Gastrocnemius medialis (tissue), 4 donors: ENCODE results near the gene CWC22. TPM values are rescaled to one million over a fixed set of nuclear protein-coding genes. Genes with fewer than 3 reads are reported as not detected.
"Not testable (repeated sequence)": the region's sequence is repeated elsewhere in the genome, so short reads cannot be mapped to it uniquely, and the experiment has no call there.

ENCODE experiments used
- ATAC-seq, 2 donors: fragments of 150-250 bp; one replicate each; pipeline ENCODE4 v1.9.1; 2016
- DNase-seq, 2 donors: peaks; one replicate each; pipeline ENCODE4 v3.0.0-alpha.2; 2019
- H3K27ac ChIP-seq, 4 donors: fragments of 200-600 bp; sonication (generic); 1 replicate in 1 of 4; 2 replicates in 3 of 4; pipeline ENCODE4 v1.5.1; 2016 to 2018; ENCODE audit warnings: mild to moderate bottlenecking in 2 of 4, moderate library complexity in 1 of 4
- H3K27me3 ChIP-seq, 3 donors: fragments of 200-600 bp; sonication (generic) in 2 of 3; 1 replicate in 1 of 3; 2 replicates in 2 of 3; pipeline versions ENCODE4 v1.5.1 to v1.6.0; 2016 to 2019; ENCODE audit warnings: mild to moderate bottlenecking in 1 of 3, moderate library complexity in 1 of 3
- H3K36me3 ChIP-seq, 2 donors: fragments of 200-600 bp; sonication (generic) in 1 of 2; one replicate each; pipeline ENCODE4 v1.5.1; 2017 to 2018
- H3K4me1 ChIP-seq, 2 donors: fragments of 200-600 bp; sonication (generic) in 1 of 2; one replicate each; pipeline ENCODE4 v1.5.1; 2016 to 2017; ENCODE audit warnings: mild to moderate bottlenecking in 2 of 2
- H3K4me3 ChIP-seq, 4 donors: fragments of 200-600 bp; sonication (generic) in 3 of 4; 1 replicate in 1 of 4; 2 replicates in 3 of 4; pipeline ENCODE4 v1.5.1; 2016 to 2019; ENCODE audit warnings: mild to moderate bottlenecking in 2 of 4
- H3K9me3 ChIP-seq, 3 donors: fragments of 200-600 bp; sonication (generic) in 2 of 3; 1 replicate in 1 of 3; 2 replicates in 2 of 3; pipeline ENCODE4 v1.5.1; 2016 to 2019
- CTCF ChIP-seq, 5 experiments: fragments of 450-650 bp in 3 of 5; fragments of 200-600 bp in 2 of 5; sonication (generic) in 2 of 5; IDR thresholded peaks in 4 of 5; conservative IDR thresholded peaks in 1 of 5; 1 replicate in 4 of 5; 2 replicates in 1 of 5; pipeline ENCODE4 v1.5.1; 2016 to 2019; ENCODE audit warnings: antibody characterized with exemption in 5 of 5, mild to moderate bottlenecking in 3 of 5, moderate library complexity in 3 of 5
- POLR2A ChIP-seq, 2 donors: fragments of 450-650 bp; IDR thresholded peaks; one replicate each; pipeline ENCODE4 v1.6.1; 2017; ENCODE audit warnings: antibody characterized with exemption in 2 of 2, mild to moderate bottlenecking in 2 of 2, moderate library complexity in 2 of 2
- in situ Hi-C, 4 donors: fragments of 200-750 bp; cut with MboI; loops; one replicate each; pipeline versions ENCODE4 v1.15.0 to v1.8.0; 2017; ENCODE audit warnings: low sequenced_read_pairs in 4 of 4
- intact Hi-C: fragments of 100-400 bp; cut with DNase I; formaldehyde crosslinking; loops from one replicate; pipeline ENCODE4 v1.15.1; 2023; ENCODE audit warnings: low total_unique reads
- total RNA-seq, 4 donors: library from RNA; depleted of rRNA; stranded (reverse); fragments of >200 nt; gene quantifications; one replicate each; pipeline versions ENCODE4 v1.1.0 to v1.2.3, GENCODE V29; 2016

Gene CWC22
- total RNA-seq, 4 donors from 2014 or later = 9.7 to 15.6 (median 12.8) TPM

GRCh38 chr2:179965291-179966258 lies 41.5 kb downstream of the CWC22 start:
- ATAC-seq (no peak), DNase-seq (no peak)
- intact Hi-C loops (no loop called here), in situ Hi-C loops (no loop called here)
- H3K36me3 ChIP-seq = peaks cover 0 to 52% of the 10 kb centered on the region in 2 donors
- no peak overlapping the region for H3K27ac ChIP-seq
- H3K27me3 ChIP-seq = no peaks in the 10 kb centered on the region
- H3K4me1 ChIP-seq = no peaks in the 10 kb centered on the region
- no peaks in the 10 kb centered on the region for H3K9me3 ChIP-seq
- TF ChIP-seq POLR2A (IDR thresholded peaks at IDR 0.05) (no peak), CTCF (IDR thresholded peaks at IDR 0.05 in 4 of 5, conservative IDR thresholded peaks at IDR 0.05 in 1 of 5) (no peak)
- no peak overlapping the region for H3K4me3 ChIP-seq

GRCh38 chr2:179963626-179964025 lies 43.5 kb downstream of the CWC22 start:
- ATAC-seq = no peak
- intact Hi-C loops (no loop called here), in situ Hi-C loops (no loop called here)
- no peaks in the 10 kb centered on the region for H3K9me3 ChIP-seq
- peaks cover 0 to 43% of the 10 kb centered on the region in 2 donors for H3K36me3 ChIP-seq
- no peak overlapping the region for H3K27ac ChIP-seq
- no peaks in the 10 kb centered on the region for H3K4me1 ChIP-seq
- TF ChIP-seq CTCF (IDR thresholded peaks at IDR 0.05 in 4 of 5, conservative IDR thresholded peaks at IDR 0.05 in 1 of 5) (no peak), POLR2A (IDR thresholded peaks at IDR 0.05) (no peak)
- DNase-seq = no peak
- H3K4me3 ChIP-seq = no peak overlapping the region
- no peaks in the 10 kb centered on the region for H3K27me3 ChIP-seq

GRCh38 chr2:179958251-179958650 lies 48.8 kb downstream of the CWC22 start:
- peaks cover 0 to 42% of the 10 kb centered on the region in 2 donors for H3K36me3 ChIP-seq
- H3K27ac ChIP-seq, DNase-seq, intact Hi-C loops, H3K4me3 ChIP-seq, H3K4me1 ChIP-seq, H3K9me3 ChIP-seq, in situ Hi-C loops, ATAC-seq, H3K27me3 ChIP-seq: not testable (repeated sequence)

- TF ChIP-seq CTCF (IDR thresholded peaks at IDR 0.05 in 4 of 5, conservative IDR thresholded peaks at IDR 0.05 in 1 of 5) (no peak), POLR2A (IDR thresholded peaks at IDR 0.05) (no peak)
- DNase-seq (no peak), ATAC-seq (no peak)
- Histone ChIP-seq H3K9me3 (no peaks in the 10 kb centered on the region), H3K27ac (no peak overlapping the region), H3K4me3 (no peak overlapping the region), H3K27me3 (no peaks in the 10 kb centered on the region), H3K36me3 (peaks cover 0 to 70% of the 10 kb centered on the region in 2 donors), H3K4me1 (no peaks in the 10 kb centered on the region)
- in situ Hi-C loops = no loop called here
- intact Hi-C loops = no loop called here
Measured at GRCh38 chr2:179954026-179954425, 53.1 kb downstream of the CWC22 start.

GRCh38 chr2:179953359-179953758 lies 53.7 kb downstream of the CWC22 start:
- Histone ChIP-seq H3K27me3 (no peaks in the 10 kb centered on the region), H3K9me3 (no peaks in the 10 kb centered on the region), H3K27ac (no peak overlapping the region), H3K4me3 (no peak overlapping the region), H3K36me3 (peaks cover 0 to 70% of the 10 kb centered on the region in 2 donors), H3K4me1 (no peaks in the 10 kb centered on the region)
- in situ Hi-C loops = no loop called here
- intact Hi-C loops = no loop called here
- TF ChIP-seq CTCF (IDR thresholded peaks at IDR 0.05 in 4 of 5, conservative IDR thresholded peaks at IDR 0.05 in 1 of 5) (no peak), POLR2A (IDR thresholded peaks at IDR 0.05) (no peak)
- DNase-seq = no peak
- ATAC-seq = no peak
